Lung (tissue), 12 donors: ENCODE data around the gene SEMA4D. TPM values are rescaled to one million over a fixed set of nuclear protein-coding genes. Genes with fewer than 3 reads are reported as not detected.

Source experiments
- ATAC-seq: fragments of 200-7000 bp; cut with Tn5 transposase; one replicate; pipeline ENCODE4 v1.9.1; 2020; ENCODE audit warnings: moderate number of reproducible peaks; ENCODE audit not compliant: insufficient read depth, low FRiP score
- DNase-seq, 3 donors: peaks; one replicate each; pipeline ENCODE4 v3.0.0-alpha.2; 2013 to 2017
- H3K27ac ChIP-seq, 2 donors: one replicate each; pipeline ENCODE4 v1.5.1; 2013; ENCODE audit warnings: mild to moderate bottlenecking in 2 of 2, moderate library complexity in 2 of 2, control low read depth in 1 of 2, inconsistent platforms in 1 of 2, low read depth in 1 of 2, low read length in 1 of 2
- H3K27me3 ChIP-seq, 3 donors: one replicate each; pipeline ENCODE4 v1.5.1; 2013; ENCODE audit warnings: low read length in 2 of 3; ENCODE audit not compliant: control insufficient read depth in 3 of 3, insufficient read depth in 3 of 3
- H3K36me3 ChIP-seq, 4 donors: one replicate each; pipeline ENCODE4 v1.5.1; 2013; ENCODE audit warnings: low read length in 4 of 4, mild to moderate bottlenecking in 1 of 4, moderate library complexity in 1 of 4; ENCODE audit not compliant: control insufficient read depth in 4 of 4, insufficient read depth in 4 of 4
- H3K4me1 ChIP-seq, 5 donors: one replicate each; pipeline ENCODE4 v1.5.1; 2013; ENCODE audit warnings: low read length in 5 of 5, mild to moderate bottlenecking in 2 of 5, moderate library complexity in 1 of 5; ENCODE audit not compliant: control insufficient read depth in 5 of 5, insufficient read depth in 5 of 5
- H3K4me3 ChIP-seq: one replicate; pipeline ENCODE4 v1.5.1; 2013; ENCODE audit warnings: mild to moderate bottlenecking, control low read depth, moderate library complexity
- H3K9ac ChIP-seq, 2 donors: one replicate each; pipeline ENCODE4 v1.5.1; 2013; ENCODE audit warnings: low read length in 2 of 2, control low read depth in 1 of 2; ENCODE audit not compliant: insufficient read depth in 1 of 2
- H3K9me3 ChIP-seq, 4 donors: one replicate each; pipeline ENCODE4 v1.5.1; 2013; ENCODE audit warnings: low read length in 3 of 4, mild to moderate bottlenecking in 1 of 4, moderate library complexity in 1 of 4; ENCODE audit not compliant: control insufficient read depth in 4 of 4, insufficient read depth in 3 of 4
- CTCF ChIP-seq: IDR thresholded peaks from 2 replicates; pipeline ENCODE4 v1.5.1; 2012; ENCODE audit warnings: mild to moderate bottlenecking; ENCODE audit errors: control extremely low read depth, extremely low read depth
- WGBS, 2 donors: extraction: QIAGEN DNeasy Blood & Tissue Kit; methylation state at CpG; one replicate each; pipeline ENCODE4 v1.1.7; 2013; 5-methylcytosine and 5-hydroxymethylcytosine counted together
- polyA plus RNA-seq, 2 donors: library from polyadenylated mRNA; stranded (reverse); fragments of 200-250 nt; gene quantifications; one replicate each; pipeline ENCODE4 v1.2.1, GENCODE V29; 2013
- total RNA-seq, 2 donors: library from RNA; depleted of rRNA in 1 of 2; stranded (reverse); fragments of >200 nt in 1 of 2; gene quantifications; one replicate each; pipeline ENCODE4 v1.2.1, GENCODE V29; 2014 to 2021
- donor health status: control.
- donor health status: control.
- donor health status: Bipolar disorder and iron deficiency.
- donor health status: healthy.
- donor health status: DM: yes; HTN: yes; CAD: no.

The SEMA4D gene
- total and polyA plus RNA-seq, 4 donors = 6.7 to 61.5 (median 29.0) TPM

- TF ChIP-seq CTCF = no peak
- Histone ChIP-seq H3K36me3 (no peaks in the 10 kb centered on the region), H3K27me3 (no peaks in the 10 kb centered on the region), H3K9me3 (no peaks in the 10 kb centered on the region), H3K27ac (no peak overlapping the region), H3K4me3 (no peak overlapping the region), H3K9ac (no peak overlapping the region), H3K4me1 (peaks cover 0 to 7% (median 0%) of the 10 kb centered on the region in 5 donors)
- WGBS, 2 donors = 55 to 62% methylated on average over 5 of the region's 5 CpGs
- DNase-seq (no peak), ATAC-seq (no peak)
These were observed 4.8 kb upstream of the SEMA4D start for GRCh38 chr9:89502671-89503070.

DNA sequence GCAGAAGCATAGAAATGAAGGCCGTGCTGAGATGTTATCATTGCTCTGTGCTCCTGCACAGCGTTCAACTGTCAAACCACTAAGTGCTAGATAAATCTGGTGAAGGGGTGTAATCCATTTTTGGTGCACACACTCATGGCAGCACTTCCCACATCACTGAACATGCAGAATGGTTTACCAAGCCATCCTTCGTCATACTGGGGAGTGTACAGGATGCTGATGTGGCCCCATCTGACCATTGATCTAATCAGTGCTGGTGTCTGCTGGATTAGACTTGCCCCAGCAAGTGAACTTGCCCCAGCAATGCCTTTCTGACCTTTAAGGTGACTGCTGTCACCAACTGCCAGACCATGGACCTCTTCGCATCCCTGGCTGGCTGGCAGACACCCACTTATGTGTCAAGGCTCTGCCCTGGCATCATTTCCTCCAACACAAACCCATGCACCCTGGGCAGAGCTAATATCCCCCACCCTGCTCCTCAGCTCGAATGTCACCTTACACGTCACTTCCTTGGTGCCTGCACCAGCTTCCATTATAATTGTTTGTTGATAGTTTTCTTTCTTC, 4.2 kb upstream of the SEMA4D start:
- ATAC-seq (no peak), DNase-seq (no peak)
- no peak overlapping the region for H3K27ac ChIP-seq
- H3K27me3 ChIP-seq = no peaks in the 10 kb centered on the region
- H3K36me3 ChIP-seq = no peaks in the 10 kb centered on the region
- 69 to 73% methylated on average over 6 of the region's 6 CpGs for WGBS, 2 donors
- TF ChIP-seq CTCF = no peak
- H3K9me3 ChIP-seq = no peaks in the 10 kb centered on the region
- H3K9ac ChIP-seq = no peak overlapping the region
- H3K4me1 ChIP-seq = peaks cover 0 to 8% (median 0%) of the 10 kb centered on the region in 5 donors
- no peak overlapping the region for H3K4me3 ChIP-seq

DNA sequence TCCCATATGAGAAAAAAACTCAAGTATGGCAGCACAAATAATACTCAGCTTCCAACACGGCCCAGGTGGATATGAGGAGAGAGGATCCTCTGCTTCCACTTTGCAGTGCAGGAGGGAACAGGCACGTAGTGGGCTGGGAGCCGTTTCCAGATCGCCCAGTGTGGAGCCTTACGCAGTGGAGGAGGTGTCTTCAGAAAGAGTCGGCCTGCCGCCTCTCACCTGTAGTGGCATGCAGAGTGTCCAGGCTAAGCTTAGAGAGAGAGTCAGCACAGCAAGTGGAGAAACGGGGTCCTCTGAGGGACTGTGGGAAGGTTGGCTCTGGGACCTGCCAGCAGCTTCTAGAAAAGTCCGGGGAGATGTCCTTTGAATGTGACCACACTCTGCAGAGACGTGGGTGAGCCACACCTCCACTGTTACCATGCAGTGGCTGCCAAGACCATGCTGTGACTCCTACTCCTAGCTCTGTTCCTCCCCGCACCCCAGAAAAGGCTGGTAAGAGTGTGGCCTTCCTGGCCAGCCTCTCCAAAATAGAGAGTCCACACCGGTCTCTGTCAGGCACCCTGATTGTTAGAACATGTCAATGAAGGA, 3.5 kb upstream of the SEMA4D start:
- H3K4me1 ChIP-seq = peaks cover 0 to 15% (median 5%) of the 10 kb centered on the region in 5 donors
- ATAC-seq = no peak
- H3K27ac ChIP-seq = no peak overlapping the region
- 75 to 89% methylated on average over 12 of the region's 12 CpGs for WGBS, 2 donors
- H3K4me3 ChIP-seq = no peak overlapping the region
- TF ChIP-seq CTCF = no peak
- no peak overlapping the region for H3K9ac ChIP-seq
- H3K36me3 ChIP-seq = no peaks in the 10 kb centered on the region
- no peak for DNase-seq
- H3K27me3 ChIP-seq = no peaks in the 10 kb centered on the region
- H3K9me3 ChIP-seq = no peaks in the 10 kb centered on the region
